ENCODE data around the gene SRSF4.

DNA sequence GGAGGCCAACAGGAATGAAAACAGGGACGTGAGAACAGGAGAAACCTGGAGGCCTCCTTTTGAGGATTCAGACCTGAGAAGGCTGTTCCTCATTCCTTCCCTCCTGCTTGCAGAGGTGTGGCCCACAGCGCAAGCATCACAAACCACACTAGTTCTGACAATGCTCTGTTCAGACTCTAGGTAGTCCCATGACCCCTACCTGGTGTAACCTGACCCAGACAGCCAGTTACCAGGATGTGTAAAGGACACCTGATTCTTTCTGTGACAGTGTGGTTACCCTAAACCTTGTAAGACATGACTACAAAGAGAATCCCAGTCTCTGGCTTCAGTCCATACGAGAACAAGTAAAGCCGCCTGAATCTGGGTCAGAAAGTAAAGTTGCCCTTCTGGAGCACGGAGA is 45.8 kb upstream of the SRSF4 start:
- TF ChIP-seq, protein P1, sequence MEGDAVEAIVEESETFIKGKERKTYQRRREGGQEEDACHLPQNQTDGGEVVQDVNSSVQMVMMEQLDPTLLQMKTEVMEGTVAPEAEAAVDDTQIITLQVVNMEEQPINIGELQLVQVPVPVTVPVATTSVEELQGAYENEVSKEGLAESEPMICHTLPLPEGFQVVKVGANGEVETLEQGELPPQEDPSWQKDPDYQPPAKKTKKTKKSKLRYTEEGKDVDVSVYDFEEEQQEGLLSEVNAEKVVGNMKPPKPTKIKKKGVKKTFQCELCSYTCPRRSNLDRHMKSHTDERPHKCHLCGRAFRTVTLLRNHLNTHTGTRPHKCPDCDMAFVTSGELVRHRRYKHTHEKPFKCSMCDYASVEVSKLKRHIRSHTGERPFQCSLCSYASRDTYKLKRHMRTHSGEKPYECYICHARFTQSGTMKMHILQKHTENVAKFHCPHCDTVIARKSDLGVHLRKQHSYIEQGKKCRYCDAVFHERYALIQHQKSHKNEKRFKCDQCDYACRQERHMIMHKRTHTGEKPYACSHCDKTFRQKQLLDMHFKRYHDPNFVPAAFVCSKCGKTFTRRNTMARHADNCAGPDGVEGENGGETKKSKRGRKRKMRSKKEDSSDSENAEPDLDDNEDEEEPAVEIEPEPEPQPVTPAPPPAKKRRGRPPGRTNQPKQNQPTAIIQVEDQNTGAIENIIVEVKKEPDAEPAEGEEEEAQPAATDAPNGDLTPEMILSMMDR (IDR thresholded peaks at IDR 0.05; ENCODE audit: low read depth, low read length, poor library complexity, severe bottlenecking), result no peak
- TF ChIP-seq EZH2phosphoT487 (IDR thresholded peaks at IDR 0.05; ENCODE audit: borderline replicate concordance, low read length), result no peak
